PC-3 (cell line): Measurements from ENCODE around the gene ARHGAP31. TPM values are rescaled to one million over a fixed set of nuclear protein-coding genes. Genes with fewer than 3 reads are reported as not detected.

Experiments
- ATAC-seq: fragments of 200-7000 bp; cut with Tn5 transposase; 2 replicates; pipeline ENCODE4 v1.9.1; 2020; ENCODE audit warnings: mild to moderate bottlenecking, moderate library complexity
- BruUV-seq: library from RNA; stranded (reverse); fragments of 400-500 nt; replicated peaks from 2 replicates; lab custom pipeline; 2021; lab: Mats Ljungman, UMichigan
- CTCF ChIA-PET: fragments of 300-600 bp; sonication (Branson Sonifier 250); formaldehyde crosslinking; loops from one replicate; lab custom pipeline; 2022; ENCODE audit warnings: antibody characterized with exemption; lab: Charles Lee
- POLR2A ChIA-PET: fragments of 300-600 bp; sonication (Branson Sonifier 250); formaldehyde crosslinking; loops from one replicate; lab custom pipeline; 2022; ENCODE audit warnings: antibody characterized with exemption; ENCODE audit not compliant: unreplicated experiment; lab: Charles Lee
- DNase-seq: peaks from one replicate; pipeline ENCODE4 v3.0.0-alpha.2; 2015
- H2AFZ ChIP-seq: fragments of 300-600 bp; sonication (generic); 2 replicates; pipeline ENCODE4 v1.6.0; 2016; ENCODE audit warnings: antibody characterized with exemption, low read length
- H3F3A ChIP-seq: fragments of 300-600 bp; sonication (generic); one replicate; pipeline ENCODE4 v1.6.0; 2017; ENCODE audit warnings: antibody characterized with exemption, low read length, control low read depth, mild to moderate bottlenecking; ENCODE audit not compliant: unreplicated experiment
- H3K27ac ChIP-seq: fragments of 300-600 bp; sonication (generic); 2 replicates; pipeline ENCODE4 v1.5.1; 2016; ENCODE audit warnings: mild to moderate bottlenecking, low read length
- H3K27me3 ChIP-seq: fragments of 300-600 bp; sonication (generic); 2 replicates; pipeline ENCODE4 v1.6.1; 2016; ENCODE audit warnings: low read length, mixed read lengths
- H3K36me3 ChIP-seq: fragments of 300-600 bp; sonication (generic); 2 replicates; pipeline ENCODE4 v1.6.1; 2016; ENCODE audit warnings: low read depth, mixed run types, low read length, mixed read lengths
- H3K4me1 ChIP-seq: fragments of 300-600 bp; sonication (generic); 2 replicates; pipeline ENCODE4 v1.5.1; 2016; ENCODE audit warnings: low read length; ENCODE audit not compliant: insufficient read depth
- H3K4me2 ChIP-seq: fragments of 300-600 bp; sonication (generic); 2 replicates; pipeline ENCODE4 v1.6.0; 2016; ENCODE audit warnings: low read length
- H3K4me3 ChIP-seq: fragments of 300-600 bp; sonication (generic); 2 replicates; pipeline ENCODE4 v1.5.1; 2016; ENCODE audit warnings: mild to moderate bottlenecking, low read length, mixed read lengths
- H3K79me2 ChIP-seq: fragments of 300-600 bp; sonication (generic); 2 replicates; pipeline ENCODE4 v1.6.1; 2017; ENCODE audit warnings: low read length, mixed read lengths
- H3K9ac ChIP-seq: fragments of 300-600 bp; sonication (generic); 2 replicates; pipeline ENCODE4 v1.6.0; 2016; ENCODE audit warnings: mild to moderate bottlenecking, low read length
- H3K9me2 ChIP-seq: fragments of 300-600 bp; sonication (generic); replicated peaks from 2 replicates; pipeline ENCODE4 v1.6.1; 2016; ENCODE audit warnings: mixed run types, low read length, mixed read lengths
- H3K9me3 ChIP-seq: fragments of 300-600 bp; sonication (generic); 2 replicates; pipeline ENCODE4 v1.6.1; 2016; ENCODE audit warnings: low read length, mixed read lengths
- H4K20me1 ChIP-seq: fragments of 300-600 bp; sonication (generic); 2 replicates; pipeline ENCODE4 v1.6.1; 2016; ENCODE audit warnings: low read length, mixed read lengths
- CTCF ChIP-seq: fragments of 300-600 bp; sonication (generic); conservative IDR thresholded peaks from 2 replicates; pipeline ENCODE4 v1.5.1; 2017; ENCODE audit warnings: antibody characterized with exemption, low read depth, mild to moderate bottlenecking, low read length
- EZH2 ChIP-seq: fragments of 300-600 bp; sonication (generic); IDR thresholded peaks from one replicate; pipeline ENCODE4 v1.6.1; 2017; ENCODE audit warnings: antibody characterized with exemption, mild to moderate bottlenecking, low read length; ENCODE audit not compliant: unreplicated experiment
- EZH2phosphoT487 ChIP-seq: fragments of 300-600 bp; sonication (generic); IDR thresholded peaks from 2 replicates; pipeline ENCODE4 v1.6.1; 2018; ENCODE audit warnings: mild to moderate bottlenecking, antibody characterized with exemption, low read length, borderline replicate concordance
- intact Hi-C: fragments of 100-400 bp; cut with micrococcal nuclease; formaldehyde crosslinking; loops from 2 replicates; pipeline ENCODE4 v1.9.0; 2023
- total RNA-seq: library from RNA; depleted of rRNA; stranded (reverse); fragments of >200 nt; gene quantifications from 2 replicates; pipeline ENCODE4 v1.2.3, GENCODE V29; 2014

The ARHGAP31 gene
- total RNA-seq, 1 experiment from 2014 or later = 7.8 TPM

- no peaks in the 10 kb centered on the region for H3K79me2 ChIP-seq
- H3K9ac ChIP-seq = no peak overlapping the region
- ATAC-seq (no peak), DNase-seq (no peak)
- no peak for TF ChIP-seq EZH2phosphoT487
- TF ChIP-seq EZH2 = no peak
- no peak for TF ChIP-seq CTCF
- ChIA-PET POLR2A (no interaction called here), CTCF (no interaction called here)
- no peaks in the 10 kb centered on the region for H3K27me3 ChIP-seq
- no TSS peak for BruUV-seq
- H3K4me2 ChIP-seq = no peak overlapping the region
- no peak overlapping the region for H3K27ac ChIP-seq
- peaks cover 53% of the 10 kb centered on the region for H3K36me3 ChIP-seq
- H3F3A ChIP-seq = peaks cover 3% of the 10 kb centered on the region
- no peaks in the 10 kb centered on the region for H3K4me1 ChIP-seq
- H4K20me1 ChIP-seq = no peaks in the 10 kb centered on the region
- H2AFZ ChIP-seq = no peak overlapping the region
- intact Hi-C loops = no loop called here
- H3K9me2 ChIP-seq = no peaks in the 10 kb centered on the region
- no peaks in the 10 kb centered on the region for H3K9me3 ChIP-seq
- H3K4me3 ChIP-seq = no peak overlapping the region
These were observed 142.8 kb downstream of the ARHGAP31 start for GRCh38 chr3:119436977-119437376.

- Histone ChIP-seq H3K27ac (no peak overlapping the region), H3K4me3 (no peak overlapping the region), H3K36me3 (peaks cover 53% of the 10 kb centered on the region), H3F3A (peaks cover 3% of the 10 kb centered on the region), H3K27me3 (no peaks in the 10 kb centered on the region), H3K9ac (no peak overlapping the region), H3K9me3 (no peaks in the 10 kb centered on the region), H3K9me2 (no peaks in the 10 kb centered on the region), H3K4me2 (no peak overlapping the region), H2AFZ (no peak overlapping the region), H4K20me1 (no peaks in the 10 kb centered on the region), H3K4me1 (no peaks in the 10 kb centered on the region), H3K79me2 (no peaks in the 10 kb centered on the region)
- BruUV-seq = no TSS peak
- intact Hi-C loops = no loop called here
- TF ChIP-seq EZH2phosphoT487 (no peak), CTCF (no peak), EZH2 (no peak)
- ATAC-seq (no peak), DNase-seq (no peak)
- CTCF ChIA-PET = no interaction called here
- POLR2A ChIA-PET = no interaction called here
These were observed 143.6 kb downstream of the ARHGAP31 start for GRCh38 chr3:119437691-119438258.

- Histone ChIP-seq H3K4me3 (no peak overlapping the region), H3K27ac (no peak overlapping the region), H3K4me2 (no peak overlapping the region), H3F3A (peaks cover 3% of the 10 kb centered on the region), H3K79me2 (no peaks in the 10 kb centered on the region), H3K4me1 (no peaks in the 10 kb centered on the region), H3K9me2 (no peaks in the 10 kb centered on the region), H2AFZ (no peak overlapping the region), H3K9ac (no peak overlapping the region), H3K36me3 (peaks cover 37% of the 10 kb centered on the region), H3K9me3 (no peaks in the 10 kb centered on the region), H4K20me1 (no peaks in the 10 kb centered on the region), H3K27me3 (no peaks in the 10 kb centered on the region)
- DNase-seq (no peak), ATAC-seq (no peak)
- ChIA-PET CTCF (no interaction called here), POLR2A (no interaction called here)
- no TSS peak for BruUV-seq
- intact Hi-C loops = no loop called here
- TF ChIP-seq CTCF (no peak), EZH2 (no peak), EZH2phosphoT487 (no peak)
These were observed 149.0 kb downstream of the ARHGAP31 start for GRCh38 chr3:119443179-119443578.
